ENCODE measurements around the gene PRIM2.
"Not testable (repeated sequence)": the region's sequence is repeated elsewhere in the genome, so short reads cannot be mapped to it uniquely, and the experiment has no call there.

Gene PRIM2, protein sequence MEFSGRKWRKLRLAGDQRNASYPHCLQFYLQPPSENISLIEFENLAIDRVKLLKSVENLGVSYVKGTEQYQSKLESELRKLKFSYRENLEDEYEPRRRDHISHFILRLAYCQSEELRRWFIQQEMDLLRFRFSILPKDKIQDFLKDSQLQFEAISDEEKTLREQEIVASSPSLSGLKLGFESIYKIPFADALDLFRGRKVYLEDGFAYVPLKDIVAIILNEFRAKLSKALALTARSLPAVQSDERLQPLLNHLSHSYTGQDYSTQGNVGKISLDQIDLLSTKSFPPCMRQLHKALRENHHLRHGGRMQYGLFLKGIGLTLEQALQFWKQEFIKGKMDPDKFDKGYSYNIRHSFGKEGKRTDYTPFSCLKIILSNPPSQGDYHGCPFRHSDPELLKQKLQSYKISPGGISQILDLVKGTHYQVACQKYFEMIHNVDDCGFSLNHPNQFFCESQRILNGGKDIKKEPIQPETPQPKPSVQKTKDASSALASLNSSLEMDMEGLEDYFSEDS

DNA sequence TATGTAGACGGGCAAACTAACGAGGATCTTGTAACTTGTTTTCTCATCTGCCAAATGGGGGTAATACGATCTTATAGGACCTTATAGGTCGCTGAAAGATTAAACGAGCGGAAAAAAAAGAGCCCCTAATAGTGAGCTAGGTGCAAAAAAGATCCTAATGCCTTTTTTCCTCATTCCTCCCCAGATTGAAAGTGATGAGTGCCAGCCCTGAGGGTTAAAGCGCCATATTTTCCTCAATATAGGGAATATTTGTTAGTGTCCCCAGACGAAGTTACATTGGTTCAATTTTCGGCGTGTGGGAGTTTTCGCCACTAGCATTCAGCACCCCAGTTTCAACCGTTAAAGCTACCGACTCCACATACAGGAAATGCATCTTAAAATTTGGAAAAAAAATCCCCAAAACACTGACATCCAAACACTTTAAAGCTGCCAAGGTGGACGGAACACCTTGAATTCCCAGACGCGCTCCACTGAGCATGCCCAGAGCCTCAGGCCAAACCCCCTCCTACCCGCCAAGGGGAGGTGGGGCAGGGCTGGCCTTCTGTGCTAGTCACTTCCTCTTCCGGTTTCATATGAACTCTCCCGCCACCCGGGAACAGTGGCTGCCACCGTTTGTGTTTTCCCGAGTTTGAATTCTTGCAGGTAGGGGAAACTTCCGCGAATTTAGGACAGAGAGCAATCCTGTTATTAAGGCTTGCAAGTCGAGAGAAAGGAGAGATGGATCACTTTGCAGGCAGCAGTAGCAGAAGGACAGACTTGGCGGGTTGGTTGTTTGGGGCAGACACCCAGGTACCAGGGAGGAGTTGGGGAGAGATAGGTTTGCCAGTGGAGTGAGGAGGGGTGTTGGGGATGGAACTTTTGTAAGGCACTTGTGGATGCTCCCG, at the start of gene PRIM2:
Gene PRIM2 (plus strand): TSS at position 571 of the 884 bp plus-strand sequence. CDS start 816 bp downstream, outside the sequence.
- DNase-seq = peak; percentile 83

DNA sequence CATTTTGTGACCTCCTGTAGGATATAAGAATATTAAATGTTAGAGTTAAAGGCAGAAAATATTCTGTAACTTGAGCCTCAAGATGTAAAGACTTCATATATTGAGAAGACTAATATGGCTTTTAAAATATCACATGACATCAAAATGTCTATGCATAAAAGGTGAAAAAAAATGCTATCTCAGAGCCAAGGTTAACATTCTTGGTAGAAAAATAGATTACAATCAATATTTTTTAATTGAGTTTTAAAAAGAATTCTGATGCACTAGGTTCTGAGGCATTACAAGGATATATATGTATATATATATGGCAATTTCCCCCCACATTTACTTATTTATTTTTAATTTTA, 49.2 kb upstream of the PRIM2 start:
- DNase-seq = no peak

DNA sequence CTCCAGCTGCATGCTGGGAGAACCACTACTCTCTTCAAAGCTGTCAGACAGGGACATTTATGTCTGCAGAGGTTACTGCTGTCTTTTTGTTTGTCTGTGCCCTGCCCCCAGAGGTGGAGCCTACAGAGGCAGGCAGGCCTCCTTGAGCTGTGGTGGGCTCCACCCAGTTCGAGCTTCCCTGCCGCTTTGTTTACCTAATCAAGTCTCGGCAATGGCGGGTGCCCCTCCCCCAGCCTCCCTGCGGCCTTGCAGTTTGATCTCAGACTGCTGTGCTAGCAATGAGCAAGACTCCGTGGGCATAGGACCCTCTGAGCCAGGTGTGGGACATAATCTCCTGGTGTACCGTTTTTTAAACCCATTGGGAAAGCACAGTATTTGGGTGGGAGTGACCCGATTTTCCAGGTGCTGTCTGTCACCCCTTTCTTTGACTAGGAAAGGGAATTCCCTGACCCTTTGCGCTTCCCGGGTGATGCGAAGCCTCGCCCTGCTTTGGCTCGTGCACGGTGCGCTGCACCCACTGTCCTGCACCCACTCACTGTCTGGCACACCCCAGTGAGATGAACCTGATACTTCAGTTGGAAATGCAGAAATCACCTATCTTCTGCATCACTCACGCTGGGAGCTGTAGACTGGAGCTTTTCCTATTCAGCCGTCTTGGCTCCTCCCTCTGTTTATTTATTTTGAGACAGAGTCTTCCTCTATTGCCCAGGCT, 43.2 kb upstream of the PRIM2 start:
- not testable (repeated sequence) for DNase-seq

DNA sequence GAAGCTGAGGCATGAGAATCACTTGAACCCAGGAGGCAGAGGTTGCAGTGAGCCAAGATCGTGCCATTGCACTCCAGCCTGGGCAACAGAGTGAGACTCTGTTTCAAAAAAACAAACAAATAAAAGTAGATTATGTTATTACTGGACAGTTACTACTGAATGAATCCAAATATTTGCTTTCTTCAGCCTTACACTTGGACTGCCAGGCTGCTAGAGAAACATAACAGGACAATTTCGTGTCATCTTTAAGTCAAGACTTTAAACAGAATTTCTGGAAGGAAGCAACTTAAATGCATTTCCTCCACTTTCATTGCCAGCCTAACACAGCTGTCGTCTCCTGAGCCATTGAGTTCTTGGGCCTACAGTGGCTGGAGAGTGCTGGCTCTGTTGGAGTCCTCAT, 42.0 kb upstream of the PRIM2 start:
- DNase-seq = no peak

DNA sequence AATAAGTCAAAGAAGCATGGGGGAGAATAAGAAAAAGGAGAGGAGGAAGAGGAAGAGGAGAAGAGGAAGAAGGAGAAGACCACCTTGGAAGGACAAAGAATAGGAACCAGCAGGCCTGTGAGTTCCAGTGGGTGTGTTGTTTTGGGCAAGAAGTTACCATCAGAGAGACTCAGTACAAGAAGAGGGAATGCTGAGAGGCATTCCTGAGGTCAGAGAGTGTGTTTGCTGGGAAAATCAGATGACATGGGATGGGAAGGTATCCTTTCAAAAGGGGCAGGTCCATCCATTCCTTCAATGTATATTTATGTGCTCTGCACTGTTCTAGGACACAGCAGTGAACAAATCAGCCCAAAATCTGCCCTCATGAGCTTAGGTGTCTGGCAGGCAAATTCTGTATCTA, 40.5 kb upstream of the PRIM2 start:
- DNase-seq = no peak

DNA sequence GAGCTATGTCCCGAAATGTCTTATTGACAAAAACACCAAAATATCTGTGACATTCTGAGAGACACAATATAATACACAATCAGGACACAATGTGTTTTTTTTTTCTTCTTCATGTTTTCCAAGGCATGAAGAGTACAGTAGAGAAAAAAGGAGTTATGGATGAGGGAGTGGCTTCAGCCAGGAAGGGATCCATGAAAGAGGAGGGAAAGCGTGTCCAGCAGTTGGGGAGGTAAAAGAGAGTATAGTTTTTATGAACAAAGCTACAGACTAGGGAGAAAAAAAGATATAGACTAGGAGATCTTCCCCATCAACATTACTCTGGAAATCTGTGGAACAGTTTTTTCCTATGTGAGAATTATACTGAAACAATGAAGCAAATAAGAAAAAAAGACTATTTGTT, 38.9 kb upstream of the PRIM2 start:
- DNase-seq = no peak

DNA sequence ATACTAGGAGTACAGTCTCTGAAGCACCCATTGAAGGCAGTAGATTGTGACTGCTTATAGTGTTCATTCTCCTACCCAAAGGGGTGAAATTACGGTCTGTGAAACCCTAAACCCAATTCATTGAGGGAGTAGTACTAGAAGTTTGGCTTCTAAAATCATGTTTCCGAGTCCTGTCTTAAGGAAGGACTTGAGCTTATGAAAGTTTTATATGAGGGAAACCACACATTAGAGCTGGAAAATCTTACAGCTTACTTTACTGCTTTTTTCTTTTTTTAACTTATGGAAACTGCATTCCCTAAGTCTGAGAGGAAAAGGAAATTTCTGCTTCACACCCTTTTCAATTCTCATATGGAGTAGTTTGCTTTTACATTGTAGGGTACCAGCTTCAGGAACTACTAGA, 38.4 kb upstream of the PRIM2 start:
- no peak for DNase-seq

DNA sequence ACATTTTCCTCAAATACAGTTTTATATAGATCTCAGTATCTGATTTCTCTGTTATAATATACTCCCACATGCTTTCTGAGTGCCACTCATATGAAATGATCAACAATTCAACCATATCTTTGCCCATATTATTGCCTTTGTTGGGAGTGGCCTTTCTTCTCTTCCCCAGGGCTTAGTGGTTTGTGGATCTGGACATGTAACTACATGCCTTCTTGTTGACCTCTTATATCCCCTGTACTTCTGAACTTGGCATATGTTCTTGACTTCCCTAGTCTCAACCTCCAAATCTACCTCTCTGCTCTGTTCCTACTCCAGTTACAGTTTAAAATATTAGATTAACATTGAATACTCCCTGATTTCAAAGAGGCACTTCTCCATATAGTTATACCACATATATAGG, 34.3 kb upstream of the PRIM2 start:
- DNase-seq = no peak

DNA sequence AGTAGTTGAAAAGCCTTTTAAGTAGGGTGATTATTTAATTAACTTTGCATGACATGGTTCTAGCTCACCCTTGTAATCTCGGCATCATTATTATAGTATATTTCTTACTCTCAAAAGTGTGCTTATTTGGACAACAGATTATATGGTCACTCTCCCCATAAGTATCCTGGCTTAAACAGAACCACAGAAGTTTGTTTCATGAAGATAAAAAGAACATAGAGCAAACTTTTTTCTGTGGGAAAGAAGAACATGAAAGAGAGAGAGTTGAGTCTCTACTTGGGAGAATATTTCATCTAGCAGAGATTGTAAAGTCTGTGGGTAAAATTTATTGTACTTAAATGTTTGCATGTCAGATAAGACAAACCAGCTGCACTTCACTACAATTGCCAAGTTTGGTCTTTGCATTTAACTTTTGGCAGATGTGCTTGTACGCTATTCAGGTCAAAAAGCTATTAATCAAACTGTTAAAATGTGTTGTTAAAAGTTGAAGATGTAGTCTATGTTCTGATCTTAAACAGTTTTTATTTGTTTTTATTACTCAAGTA, 33.4 kb upstream of the PRIM2 start:
- no peak for DNase-seq

DNA sequence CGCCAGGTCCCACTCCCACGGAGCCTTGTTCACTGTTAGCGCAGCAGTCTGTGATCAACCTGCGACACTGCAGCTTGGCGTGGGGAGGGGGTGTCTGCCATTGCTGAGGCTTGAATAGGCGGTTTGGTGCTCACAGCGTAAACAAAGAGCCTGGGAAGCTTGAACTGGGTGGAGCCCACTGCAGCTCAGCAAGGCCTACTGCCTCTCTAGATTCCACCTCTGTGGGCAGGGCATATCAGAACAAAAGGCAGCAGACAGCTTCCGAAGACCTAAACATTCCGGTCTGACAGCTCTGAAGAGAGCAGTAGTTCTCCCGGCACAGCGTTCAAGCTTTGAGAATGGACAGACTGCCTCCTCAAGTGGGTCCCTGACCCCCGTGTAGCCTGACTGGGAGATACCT, 29.3 kb upstream of the PRIM2 start:
- not testable (repeated sequence) for DNase-seq

DNA sequence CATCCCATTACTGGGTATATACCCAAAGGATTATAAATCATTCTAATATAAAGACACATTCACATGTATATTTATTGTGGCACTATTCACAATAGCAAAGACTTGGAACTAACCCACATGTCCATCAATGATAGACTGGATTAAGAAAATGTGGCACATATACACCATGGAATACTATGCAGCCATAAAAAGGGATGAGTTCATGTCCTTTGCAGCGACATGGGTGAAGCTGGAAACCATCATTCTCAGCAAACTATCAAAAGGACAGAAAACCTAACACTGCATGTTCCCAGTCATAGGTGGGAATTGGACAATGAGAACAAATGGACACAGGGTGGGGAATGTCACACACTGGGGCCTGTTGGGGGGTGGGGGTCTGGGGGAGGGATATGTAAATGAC, 24.0 kb upstream of the PRIM2 start:
- not testable (repeated sequence) for DNase-seq

DNA sequence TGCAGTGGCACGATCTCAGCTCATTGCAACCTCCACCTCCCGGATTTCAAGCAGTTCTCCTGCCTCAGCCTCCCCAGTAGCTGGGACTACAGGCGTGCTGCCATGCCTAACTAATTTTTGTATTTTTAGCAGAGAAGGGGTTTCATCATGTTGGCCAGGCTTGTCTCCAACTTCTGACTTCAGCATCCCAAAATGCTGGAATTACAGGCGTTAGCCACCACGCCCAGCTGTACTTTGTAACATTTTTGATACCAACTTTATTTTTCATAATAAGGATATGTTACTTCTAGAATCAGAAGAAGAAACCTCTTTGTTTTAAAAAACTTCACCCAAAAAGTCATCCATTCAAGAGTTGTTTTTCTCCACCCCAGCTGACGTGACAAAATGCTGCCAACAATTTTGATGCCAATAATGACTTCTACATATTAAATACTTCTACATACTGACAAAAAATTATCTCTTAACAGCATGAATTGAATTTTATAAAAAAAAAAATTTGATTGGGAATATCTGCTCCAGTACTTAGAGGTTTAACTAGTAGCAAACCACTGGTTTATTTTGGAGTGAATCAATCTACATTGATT, 22.5 kb upstream of the PRIM2 start:
- no peak for DNase-seq

DNA sequence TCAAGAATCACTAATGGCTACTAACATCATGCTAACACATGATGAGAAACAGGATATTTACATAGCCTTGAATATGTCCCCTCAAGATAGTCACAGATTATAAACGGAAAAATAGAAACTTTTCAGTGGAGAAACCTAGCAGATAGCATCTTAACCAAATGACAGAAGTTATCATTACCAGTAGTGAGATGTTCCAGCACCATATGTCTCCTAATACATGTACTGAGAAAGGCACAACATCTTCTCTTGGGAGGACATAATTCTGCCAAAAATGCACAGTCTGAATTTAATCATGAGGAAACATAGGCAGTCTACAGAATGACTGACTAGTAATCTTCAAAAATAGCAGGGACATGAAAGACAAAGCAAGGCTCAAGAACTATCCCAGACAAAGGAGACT, 19.9 kb upstream of the PRIM2 start:
- DNase-seq = no peak

DNA sequence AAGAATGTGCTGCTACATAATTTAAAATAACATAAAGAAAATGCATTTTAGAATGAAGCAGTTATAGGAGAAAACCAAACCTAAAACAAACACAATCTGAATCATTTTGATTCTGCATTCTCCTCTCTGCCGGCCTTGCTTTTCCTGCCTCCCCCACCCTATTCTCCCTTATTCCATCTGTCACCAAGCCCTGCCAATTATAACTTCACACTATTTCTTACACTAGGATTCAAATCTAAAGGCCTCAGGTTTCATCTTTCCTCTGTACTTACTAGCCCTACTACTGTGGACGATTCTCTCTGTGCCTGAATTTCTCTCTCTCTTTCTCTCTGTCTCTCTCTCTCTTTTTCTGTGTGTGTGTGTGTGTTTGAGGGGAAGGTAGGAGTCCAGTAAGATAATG, 18.7 kb upstream of the PRIM2 start:
- no peak for DNase-seq

DNA sequence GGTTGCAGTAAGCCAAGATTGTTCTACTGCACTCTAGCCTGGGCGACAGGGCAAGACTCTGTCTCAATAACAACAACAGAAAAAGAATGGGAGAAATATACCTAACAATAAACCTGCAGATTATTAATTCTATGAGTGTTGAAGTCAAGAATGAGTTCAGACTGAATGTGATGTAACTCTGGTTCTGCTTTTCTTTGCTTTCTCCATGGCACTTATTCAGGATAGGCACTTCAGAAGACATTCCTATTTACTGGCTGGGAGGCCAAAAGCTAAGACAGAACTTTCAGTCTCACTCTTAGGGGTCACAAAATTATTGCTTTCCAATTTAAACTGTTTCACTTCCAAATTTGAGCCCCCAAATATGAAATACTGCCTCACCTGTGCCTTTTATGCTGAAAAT, 15.7 kb upstream of the PRIM2 start:
- no peak for DNase-seq

DNA sequence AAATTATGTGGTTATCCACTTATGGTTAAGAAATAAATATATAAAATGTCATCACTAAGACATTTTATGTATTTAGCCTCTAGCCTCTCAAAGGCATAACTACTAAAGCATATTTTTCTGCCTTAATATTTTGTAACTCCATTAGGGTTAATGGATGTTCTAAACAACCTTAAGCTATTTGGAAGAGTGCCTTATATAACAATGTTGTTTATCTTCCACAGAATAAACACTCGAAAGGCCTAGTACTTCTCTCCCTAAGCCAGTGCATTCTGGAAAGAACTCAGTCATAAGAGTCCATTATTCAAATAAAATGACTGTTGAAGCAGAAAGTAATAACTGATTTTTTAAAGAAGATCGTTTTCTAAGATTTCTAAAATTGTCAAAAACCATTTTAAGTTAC, 15.0 kb upstream of the PRIM2 start:
- DNase-seq = no peak

DNA sequence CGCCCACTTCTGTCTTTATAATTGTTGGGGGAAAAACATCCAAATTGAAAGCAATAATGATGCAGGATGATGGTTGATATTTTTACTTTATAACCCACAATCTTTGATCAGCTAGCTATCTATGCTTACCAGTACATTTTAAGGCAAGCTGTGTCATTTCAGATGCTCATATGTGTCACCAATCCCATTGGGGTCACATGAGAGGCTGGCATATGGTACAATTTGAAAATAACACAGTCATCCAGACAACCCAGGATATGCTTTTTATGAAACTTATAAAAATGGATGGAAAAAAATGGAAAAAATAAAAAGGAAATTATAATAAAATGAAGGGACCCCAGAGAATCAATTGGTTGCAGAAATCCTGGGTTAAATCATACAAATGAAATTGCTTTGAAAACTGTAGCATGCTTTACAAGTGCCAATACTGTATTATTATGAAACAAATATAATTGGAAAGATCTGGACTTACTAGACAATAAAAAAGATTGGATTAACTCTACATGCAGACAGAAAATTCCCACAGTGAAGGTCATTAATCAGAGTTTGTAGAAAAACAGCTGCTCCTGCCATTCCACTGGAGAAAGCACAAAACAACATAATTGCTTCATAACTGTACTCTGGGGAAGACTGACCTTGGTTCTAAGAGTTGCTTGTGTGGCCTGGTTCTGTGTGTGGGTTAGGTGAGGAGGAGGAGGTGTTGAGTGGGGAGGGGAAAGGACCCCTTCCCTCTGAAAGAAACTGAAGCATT, 13.3 kb upstream of the PRIM2 start:
- no peak for DNase-seq

DNA sequence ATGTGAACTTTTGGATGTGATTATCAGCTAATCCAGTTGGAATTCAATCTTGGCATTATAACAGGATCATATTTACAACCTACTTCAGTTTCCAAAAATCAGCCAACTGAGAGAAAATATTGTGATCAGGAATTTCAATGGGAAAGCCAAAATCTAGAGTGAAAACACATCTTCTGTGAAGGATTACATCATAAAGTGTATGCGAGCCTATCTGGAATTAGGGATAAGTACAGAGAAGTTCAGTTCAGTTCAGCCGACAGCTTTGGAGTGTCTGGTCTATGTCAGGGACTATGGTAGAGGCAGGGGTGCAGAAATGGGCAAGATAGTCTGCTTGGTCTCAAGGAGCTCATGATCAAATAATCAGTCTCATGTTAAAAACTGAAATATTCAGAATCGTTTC, 12.3 kb upstream of the PRIM2 start:
- no peak for DNase-seq

DNA sequence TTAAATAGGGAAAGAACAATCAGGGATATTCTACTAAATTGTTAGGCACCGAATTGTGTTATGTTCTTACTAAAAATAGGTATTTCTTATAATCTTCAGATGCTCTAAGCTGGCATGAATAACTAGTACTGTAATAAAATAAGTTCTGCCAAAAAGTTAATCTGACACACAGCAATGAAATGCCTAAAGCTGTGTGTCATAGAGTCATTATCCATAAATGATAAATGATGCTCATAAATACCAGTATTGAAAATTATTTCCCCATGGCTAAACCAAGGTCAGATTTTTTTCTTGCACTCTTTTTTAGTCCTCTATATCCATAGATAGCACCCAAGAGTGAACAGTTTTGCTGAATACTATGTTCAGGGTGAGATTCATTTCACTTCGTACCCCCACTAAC, 11.7 kb upstream of the PRIM2 start:
- no peak for DNase-seq

DNA sequence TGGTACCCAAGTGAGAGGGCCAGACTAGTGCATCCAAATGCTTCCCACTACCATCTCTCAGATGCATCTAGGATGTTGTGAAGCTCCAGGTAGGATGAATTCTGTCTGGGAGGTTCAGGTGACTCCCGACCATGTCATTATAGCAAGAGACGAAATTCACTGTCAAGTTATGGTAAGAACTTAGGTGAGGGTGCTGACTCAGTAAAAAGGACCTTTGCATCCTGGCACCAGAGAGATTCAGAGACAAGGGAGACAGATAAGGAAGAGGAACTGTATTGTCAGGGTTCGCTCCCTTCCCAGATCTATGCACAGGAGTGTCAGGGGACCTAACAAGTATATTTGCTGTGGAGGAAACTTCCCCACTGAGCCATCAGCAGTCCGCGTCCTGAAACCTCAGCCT, 11.2 kb upstream of the PRIM2 start:
- no peak for DNase-seq

DNA sequence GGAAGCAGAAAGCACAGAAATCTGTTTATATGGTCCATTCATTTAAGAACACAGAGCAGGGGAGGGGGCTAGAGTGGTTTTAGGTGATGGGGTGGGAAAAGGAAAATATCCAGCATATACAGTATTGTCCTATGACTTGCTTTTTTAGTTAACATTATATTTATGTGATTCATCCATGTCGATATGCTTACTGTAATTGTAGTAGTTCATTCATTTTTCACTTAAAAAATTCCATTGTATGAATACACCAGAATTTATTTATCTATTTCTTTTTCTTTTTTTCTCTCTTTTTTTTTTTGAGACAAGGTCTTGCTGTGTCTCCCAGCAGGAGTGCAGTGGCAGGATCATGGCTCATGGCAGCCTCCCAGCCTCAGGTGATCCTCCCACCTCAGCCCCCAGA, 9.6 kb upstream of the PRIM2 start:
- DNase-seq = no peak

DNA sequence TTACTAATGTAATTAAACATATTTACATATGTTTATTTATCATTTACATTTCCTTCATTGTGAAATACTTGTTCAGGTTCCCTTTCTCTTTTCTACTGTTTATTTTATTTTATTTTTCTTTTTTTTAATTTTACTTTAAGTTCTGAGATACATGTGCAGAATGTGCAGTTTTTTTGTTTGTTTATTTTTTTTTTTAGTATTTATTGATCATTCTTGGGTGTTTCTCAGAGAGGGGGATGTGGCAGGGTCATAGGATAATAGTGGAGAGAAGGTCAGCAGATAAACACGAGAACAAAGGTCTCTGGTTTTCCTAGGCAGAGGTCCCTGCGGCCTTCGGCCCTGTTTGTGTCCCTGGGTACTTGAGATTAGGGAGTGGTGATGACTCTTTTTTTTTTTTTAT, 8.7 kb upstream of the PRIM2 start:
- DNase-seq = not testable (repeated sequence)

Data from CD4-positive, alpha-beta T cell treated with Interleukin-10 for 1 hour (primary cell).